Activated CD4-positive, alpha-beta T cell treated with anti-CD3 and anti-CD28 coated beads, Interleukin-2, amount 50 U/mL, for 24 hours (primary cell): ENCODE measurements around the gene CTNNA3.

Experiments
- DNase-seq, 2 donors: peaks; one replicate each; pipeline ENCODE4 v3.0.0-alpha.2; 2020; ENCODE audit warnings: low read depth in 1 of 2, low spot score in 1 of 2

The CTNNA3 gene

GRCh38 chr10:67045404-67045803 lies 650.6 kb downstream of the CTNNA3 start:
- DNase-seq, result no peak

DNA sequence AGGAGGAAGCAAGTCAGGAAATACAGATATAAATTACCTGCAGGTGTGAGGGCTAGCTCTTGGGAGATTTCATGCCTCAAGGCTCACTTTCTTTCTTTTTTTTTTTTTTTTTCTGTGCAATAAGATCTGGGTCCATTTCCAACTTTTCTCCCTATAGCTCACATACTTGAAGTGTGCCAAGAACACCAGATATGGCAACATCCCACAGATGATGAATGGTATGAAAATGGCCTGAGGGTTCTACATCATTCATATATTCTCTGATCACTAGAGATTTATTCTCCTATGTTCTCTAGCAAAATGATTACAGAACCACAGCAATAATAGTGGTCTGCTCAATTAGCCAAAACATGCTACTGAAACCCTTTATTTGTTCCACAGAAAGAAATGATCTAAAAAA lies 653.0 kb downstream of the CTNNA3 start:
- DNase-seq, result no peak

DNA sequence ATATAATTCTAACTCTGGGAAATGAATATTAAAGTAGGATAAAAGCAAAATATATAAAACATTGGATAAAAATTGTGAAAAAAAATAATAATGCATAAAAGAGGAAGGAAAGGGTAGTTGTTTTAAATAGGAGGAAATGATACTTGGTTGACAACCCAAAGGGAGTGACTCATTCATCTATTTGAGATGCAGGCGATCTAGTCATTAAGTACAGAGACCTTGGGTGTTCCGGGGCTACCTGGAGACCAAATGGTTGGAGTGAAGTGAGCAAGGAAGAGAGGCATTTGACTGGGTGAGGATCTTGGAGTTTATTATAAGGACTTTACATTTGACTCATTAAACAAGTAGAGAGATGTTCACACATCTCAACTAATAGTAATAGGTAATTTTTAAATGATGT lies 659.2 kb downstream of the CTNNA3 start:
- no peak for DNase-seq

- no peak for DNase-seq
Observed at GRCh38 chr10:67033878-67034277, 662.1 kb downstream of the CTNNA3 start.

- DNase-seq, result no peak
Observed at GRCh38 chr10:67022099-67022498, 673.9 kb downstream of the CTNNA3 start.

- DNase-seq, result no peak
Observed at GRCh38 chr10:67017218-67017617, 678.8 kb downstream of the CTNNA3 start.

GRCh38 chr10:67015225-67015624 lies 680.8 kb downstream of the CTNNA3 start:
- no peak for DNase-seq

- DNase-seq, result no peak
Observed at GRCh38 chr10:67011981-67012380, 684.0 kb downstream of the CTNNA3 start.

DNA sequence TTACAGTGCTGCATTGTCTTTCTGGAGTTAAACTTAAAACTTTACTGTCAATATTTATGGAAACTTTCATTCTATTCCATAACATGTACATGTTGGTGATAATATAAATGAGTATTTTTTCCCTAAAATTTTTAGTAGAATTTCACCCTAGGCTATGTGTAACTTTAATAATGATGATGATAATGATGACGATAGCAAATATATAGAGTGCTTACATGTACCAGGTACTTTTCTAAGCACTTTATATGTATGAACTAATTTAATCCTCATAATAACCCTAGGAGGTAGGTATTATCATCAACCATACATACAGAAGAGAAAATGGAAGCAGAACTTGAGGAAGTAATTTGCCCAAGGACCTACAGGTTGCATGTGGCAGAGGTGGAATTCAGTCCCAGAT lies 684.5 kb downstream of the CTNNA3 start:
- DNase-seq, result no peak

DNA sequence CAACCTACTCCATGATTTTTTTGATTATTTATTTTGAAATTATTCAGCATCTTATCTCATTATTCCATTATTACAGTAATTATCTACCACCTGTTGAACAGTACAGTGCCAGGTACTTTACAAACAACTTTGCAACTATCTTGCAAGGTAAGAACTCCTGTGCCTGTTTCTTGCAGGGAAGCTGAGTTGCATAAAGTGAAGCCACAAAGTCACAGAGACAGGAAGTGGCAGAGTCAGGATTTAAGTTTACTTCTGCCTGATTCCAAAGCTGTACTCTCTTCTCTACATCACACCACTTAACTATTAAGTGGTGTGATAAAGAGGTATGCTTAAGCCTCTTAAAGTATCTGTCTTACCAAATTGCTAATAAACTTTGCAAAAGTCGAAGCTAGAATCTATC lies 690.0 kb downstream of the CTNNA3 start:
- DNase-seq, result no peak

DNA sequence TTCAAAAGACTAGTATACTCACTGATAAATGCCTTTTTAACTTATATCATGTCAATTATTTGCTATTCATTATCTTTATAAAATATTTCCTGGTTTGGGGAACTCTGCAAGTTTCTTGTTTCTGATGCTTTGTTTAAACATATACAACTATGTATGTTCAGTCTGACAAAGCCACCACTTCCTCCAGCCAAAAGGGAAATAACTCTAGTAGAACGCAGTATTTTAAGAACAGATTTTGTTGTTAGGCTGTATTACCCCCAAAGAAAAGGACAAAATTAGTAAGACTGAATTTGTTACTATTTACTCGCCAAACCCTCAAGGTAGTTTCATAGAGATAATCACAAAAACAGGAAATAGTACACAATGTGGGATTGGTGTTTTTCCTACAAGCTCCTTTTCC lies 691.3 kb downstream of the CTNNA3 start:
- no peak for DNase-seq

GRCh38 chr10:66999762-67000545 lies 696.0 kb downstream of the CTNNA3 start:
- no peak for DNase-seq

DNA sequence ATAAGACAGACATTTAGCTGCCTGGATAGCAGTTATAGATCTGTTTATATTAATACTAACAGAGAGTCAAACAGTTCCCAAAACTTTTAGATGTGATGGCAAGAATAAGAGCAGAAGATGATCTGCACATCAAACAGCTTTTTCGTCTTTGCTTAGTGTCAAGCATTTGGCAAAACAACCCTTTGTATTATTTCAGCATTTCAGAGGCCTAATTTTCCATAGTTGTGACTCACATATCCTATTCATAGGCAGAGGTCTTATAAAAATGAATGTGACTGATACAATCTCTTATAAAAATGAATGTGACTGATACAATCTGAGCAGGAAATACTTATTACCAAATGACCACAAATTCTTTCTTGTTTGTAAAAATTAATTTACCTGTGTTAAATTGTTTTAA lies 699.0 kb downstream of the CTNNA3 start:
- DNase-seq, result no peak

DNA sequence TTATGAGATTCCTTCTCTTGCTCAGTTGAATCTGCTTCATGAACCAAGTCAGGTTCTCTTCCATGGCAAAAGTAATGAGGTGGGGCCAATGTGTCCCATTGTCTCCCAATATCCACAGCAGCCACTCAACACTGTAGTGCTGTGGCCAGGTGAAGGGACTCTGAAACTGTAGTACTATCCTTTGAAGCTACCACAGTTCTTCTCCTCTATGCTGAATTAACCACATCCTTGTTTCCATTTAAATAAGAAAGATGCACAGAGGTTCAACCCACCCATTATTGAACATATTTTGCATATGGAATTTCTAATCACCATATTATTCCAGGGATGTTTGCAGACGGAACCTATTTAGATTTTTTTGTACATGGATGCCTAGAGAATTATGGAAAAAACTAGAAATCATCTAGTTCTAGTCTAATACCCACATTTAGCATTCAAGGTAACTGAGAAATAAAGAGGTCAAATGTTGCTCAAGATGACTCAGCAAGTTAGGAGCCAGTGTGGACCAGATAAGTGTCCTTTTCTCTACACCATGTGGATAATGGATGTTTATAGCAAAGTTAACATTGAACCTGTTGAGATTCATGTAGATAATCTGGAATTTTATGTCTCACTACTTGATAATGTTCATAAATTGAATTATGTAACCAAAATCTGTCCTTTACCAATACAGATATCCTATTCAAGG lies 705.7 kb downstream of the CTNNA3 start:
- DNase-seq, result no peak

DNA sequence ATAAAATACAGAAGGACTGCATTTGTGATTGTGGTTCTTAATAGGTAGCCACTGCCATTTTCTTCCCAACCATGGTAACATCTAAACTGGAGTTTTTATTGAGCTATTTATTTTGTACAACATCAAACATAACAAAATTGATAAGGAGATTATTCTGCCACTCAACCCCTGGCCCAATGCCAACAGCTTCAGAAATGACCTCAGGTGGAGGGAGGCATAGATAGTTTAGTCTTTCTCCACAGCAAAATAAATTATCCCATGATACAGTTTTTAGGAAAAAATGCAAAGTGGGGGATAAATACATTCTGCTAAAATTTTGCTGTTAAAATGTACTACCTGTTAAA lies 712.5 kb downstream of the CTNNA3 start:
- DNase-seq, result no peak

DNA sequence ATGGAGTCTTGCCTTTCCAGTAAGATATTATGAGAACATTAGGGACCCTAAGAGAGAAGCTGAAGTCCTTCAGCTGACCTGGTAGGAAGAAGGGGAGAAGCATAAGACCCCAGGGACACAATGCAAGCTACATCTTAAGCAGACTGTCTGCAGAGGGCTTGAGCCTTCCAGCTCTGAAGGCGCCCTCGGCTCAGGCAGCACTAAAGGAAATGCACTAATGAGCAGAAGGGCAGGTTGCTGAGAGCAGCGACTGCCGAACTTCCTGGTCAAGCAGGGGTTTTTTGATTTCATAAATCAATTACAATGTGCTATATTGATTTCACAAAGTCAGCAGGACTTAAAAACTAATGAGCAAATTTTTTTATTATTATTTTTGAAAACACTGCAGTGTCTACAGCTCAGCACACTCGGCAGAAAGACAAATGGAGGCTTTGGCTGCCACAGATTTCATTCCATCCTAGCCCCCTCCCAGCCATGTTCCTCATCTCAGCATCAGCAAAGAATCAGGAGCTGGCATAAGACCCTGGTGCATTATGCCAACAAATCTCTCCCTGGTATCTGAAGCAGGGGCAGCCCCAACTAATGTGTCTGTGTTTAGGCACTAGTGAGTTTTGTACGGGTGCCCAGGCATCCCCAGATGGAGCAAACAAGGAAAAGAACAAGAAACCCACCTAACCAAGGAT lies 713.1 kb downstream of the CTNNA3 start:
- DNase-seq, result no peak

DNA sequence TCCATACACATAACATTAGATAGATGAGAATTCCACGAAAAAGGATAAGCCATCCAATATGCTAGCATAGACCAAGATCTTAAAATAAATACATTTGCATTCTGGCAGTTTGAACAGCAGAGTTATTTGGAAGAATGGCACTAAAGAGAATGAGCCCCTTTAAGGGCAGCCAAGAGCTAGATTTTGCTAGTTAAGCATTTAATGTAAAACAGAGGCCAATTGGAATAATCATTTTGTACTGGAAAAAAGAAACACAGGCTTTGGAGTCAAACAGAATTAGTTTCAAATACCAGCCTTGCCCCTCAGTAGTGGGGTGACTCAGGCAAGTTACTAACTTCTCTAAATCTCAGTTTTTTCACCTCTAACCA lies 714.0 kb downstream of the CTNNA3 start:
- no peak for DNase-seq

DNA sequence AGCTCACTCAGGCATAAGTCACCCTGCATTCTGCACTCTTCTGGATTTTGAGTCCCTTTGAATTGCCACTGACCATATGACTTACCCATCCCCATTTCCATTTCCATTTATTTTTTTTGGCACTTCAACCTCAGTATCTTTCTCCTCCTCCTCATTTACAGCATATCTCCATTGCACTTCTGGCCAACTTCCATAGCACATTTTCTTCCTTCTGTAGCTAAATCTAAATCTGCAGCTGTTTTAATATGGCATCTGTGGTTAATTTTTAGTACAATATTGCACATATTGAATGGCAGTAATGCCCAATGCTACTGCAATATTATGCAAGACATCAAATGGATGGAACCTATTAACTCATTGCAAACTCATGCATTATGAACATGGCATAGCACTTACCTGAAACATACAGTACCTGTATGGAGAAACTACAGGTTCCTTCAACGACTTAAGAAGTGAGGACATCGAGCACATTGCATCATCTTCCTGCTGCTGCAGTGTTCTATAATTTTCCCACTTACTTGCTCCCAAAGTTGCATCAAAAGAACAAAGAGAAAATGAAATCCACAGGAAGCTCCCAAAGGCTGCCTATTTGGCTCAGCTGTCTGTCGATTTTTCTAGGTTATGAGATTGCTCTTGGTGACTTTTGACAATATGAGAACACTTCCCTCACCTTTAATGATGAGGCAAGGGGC lies 714.5 kb downstream of the CTNNA3 start:
- no peak for DNase-seq

- no peak for DNase-seq
Observed at GRCh38 chr10:66980246-66980815, 715.7 kb downstream of the CTNNA3 start.

- DNase-seq, result no peak
Observed at GRCh38 chr10:66964946-66965345, 731.0 kb downstream of the CTNNA3 start.

GRCh38 chr10:66958466-66958865 lies 737.5 kb downstream of the CTNNA3 start:
- DNase-seq, result no peak
